Body of pancreas (tissue), 4 donors: ENCODE data around the gene TEFM. TPM values are rescaled to one million over a fixed set of nuclear protein-coding genes. Genes with fewer than 3 reads are reported as not detected.

Source experiments
- ATAC-seq: fragments of 150-250 bp; one replicate; pipeline ENCODE4 v1.9.1; 2016
- DNase-seq, 4 donors: peaks; one replicate each; pipeline ENCODE4 v3.0.0-alpha.2; 2019
- H3K27ac ChIP-seq, 4 donors: fragments of 200-600 bp; sonication (generic); 1 replicate in 3 of 4; 2 replicates in 1 of 4; pipeline versions ENCODE4 v1.5.1 to v1.6.1; 2016 to 2019; ENCODE audit warnings: mild to moderate bottlenecking in 1 of 4, mixed read lengths in 1 of 4, moderate library complexity in 1 of 4
- H3K27me3 ChIP-seq, 2 donors: fragments of 200-600 bp; sonication (generic); one replicate each; pipeline ENCODE4 v1.6.0; 2016; ENCODE audit warnings: mild to moderate bottlenecking in 1 of 2
- H3K36me3 ChIP-seq, 2 donors: fragments of 200-600 bp; sonication (generic); replicated peaks in 1 of 2; 2 replicates each; pipeline ENCODE4 v1.5.1; 2016; ENCODE audit warnings: low read depth in 2 of 2; ENCODE audit not compliant: insufficient read depth in 1 of 2
- H3K4me1 ChIP-seq: fragments of 200-600 bp; sonication (generic); one replicate; pipeline ENCODE4 v1.6.0; 2016
- H3K4me3 ChIP-seq, 2 donors: fragments of 200-600 bp; sonication (generic); 1 replicate in 1 of 2; 2 replicates in 1 of 2; pipeline ENCODE4 v1.5.1; 2016 to 2019
- H3K9me3 ChIP-seq, 3 donors: fragments of 200-600 bp; sonication (generic); 1 replicate in 2 of 3; 2 replicates in 1 of 3; pipeline ENCODE4 v1.5.1; 2016
- POLR2A ChIP-seq, 3 donors: fragments of 450-650 bp; IDR thresholded peaks; one replicate each; pipeline ENCODE4 v1.6.1; 2016; ENCODE audit warnings: antibody characterized with exemption in 3 of 3, mild to moderate bottlenecking in 2 of 3
- WGBS, 2 donors: methylation state at CpG; one replicate each; pipeline ENCODE4 v1.1.5; 2017; 5-methylcytosine and 5-hydroxymethylcytosine counted together
- intact Hi-C: fragments of 100-400 bp; cut with DNase I; formaldehyde crosslinking; loops from one replicate; pipeline ENCODE4 v1.15.1; 2023
- total RNA-seq, 2 donors: library from RNA; depleted of rRNA; stranded (reverse); fragments of >200 nt; gene quantifications; one replicate each; pipeline ENCODE4 v1.1.0, GENCODE V29; 2016
- TF ChIP-seq, protein P1 (sequence below), 7 experiments: fragments of 450-650 bp in 4 of 7; fragments of 200-600 bp in 3 of 7; sonication (generic) in 3 of 7; IDR thresholded peaks; one replicate each; pipeline ENCODE4 v1.5.1; 2016 to 2019; ENCODE audit warnings: antibody characterized with exemption in 7 of 7

Gene TEFM
- total RNA-seq, 2 donors from 2014 or later, result 6.7 to 9.9 TPM

- Histone ChIP-seq H3K9me3 (no peaks in the 10 kb centered on the region), H3K27ac (no peak overlapping the region), H3K36me3 (no peaks in the 10 kb centered on the region), H3K4me3 (no peak overlapping the region), H3K4me1 (no peaks in the 10 kb centered on the region), H3K27me3 (no peaks in the 10 kb centered on the region)
- DNase-seq (no peak), ATAC-seq (no peak)
- TF ChIP-seq, protein P1, sequence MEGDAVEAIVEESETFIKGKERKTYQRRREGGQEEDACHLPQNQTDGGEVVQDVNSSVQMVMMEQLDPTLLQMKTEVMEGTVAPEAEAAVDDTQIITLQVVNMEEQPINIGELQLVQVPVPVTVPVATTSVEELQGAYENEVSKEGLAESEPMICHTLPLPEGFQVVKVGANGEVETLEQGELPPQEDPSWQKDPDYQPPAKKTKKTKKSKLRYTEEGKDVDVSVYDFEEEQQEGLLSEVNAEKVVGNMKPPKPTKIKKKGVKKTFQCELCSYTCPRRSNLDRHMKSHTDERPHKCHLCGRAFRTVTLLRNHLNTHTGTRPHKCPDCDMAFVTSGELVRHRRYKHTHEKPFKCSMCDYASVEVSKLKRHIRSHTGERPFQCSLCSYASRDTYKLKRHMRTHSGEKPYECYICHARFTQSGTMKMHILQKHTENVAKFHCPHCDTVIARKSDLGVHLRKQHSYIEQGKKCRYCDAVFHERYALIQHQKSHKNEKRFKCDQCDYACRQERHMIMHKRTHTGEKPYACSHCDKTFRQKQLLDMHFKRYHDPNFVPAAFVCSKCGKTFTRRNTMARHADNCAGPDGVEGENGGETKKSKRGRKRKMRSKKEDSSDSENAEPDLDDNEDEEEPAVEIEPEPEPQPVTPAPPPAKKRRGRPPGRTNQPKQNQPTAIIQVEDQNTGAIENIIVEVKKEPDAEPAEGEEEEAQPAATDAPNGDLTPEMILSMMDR (IDR thresholded peaks at IDR 0.05), result no peak
- TF ChIP-seq POLR2A (IDR thresholded peaks at IDR 0.05), result no peak
- 87 to 92% methylated on average over 5 of the region's 5 CpGs for WGBS, 2 donors
- intact Hi-C loops, result no loop called here
These were observed 8.7 kb downstream of the TEFM start for GRCh38 chr17:30897311-30897710.

GRCh38 chr17:30894236-30894635 lies 11.8 kb downstream of the TEFM start:
- ATAC-seq (no peak), DNase-seq (no peak)
- Histone ChIP-seq H3K4me3 (no peak overlapping the region), H3K9me3 (no peaks in the 10 kb centered on the region), H3K36me3 (no peaks in the 10 kb centered on the region), H3K4me1 (no peaks in the 10 kb centered on the region), H3K27ac (no peak overlapping the region), H3K27me3 (no peaks in the 10 kb centered on the region)
- intact Hi-C loops, result no loop called here
- WGBS, 2 donors, result 89 to 92% methylated on average over 3 of the region's 3 CpGs
- TF ChIP-seq, protein P1 (IDR thresholded peaks at IDR 0.05), result no peak
- no peak for TF ChIP-seq POLR2A (IDR thresholded peaks at IDR 0.05)

GRCh38 chr17:30886187-30886586 lies 19.9 kb downstream of the TEFM start:
- Histone ChIP-seq H3K4me1 (no peaks in the 10 kb centered on the region), H3K27ac (no peak overlapping the region), H3K27me3 (no peaks in the 10 kb centered on the region), H3K9me3 (no peaks in the 10 kb centered on the region), H3K36me3 (no peaks in the 10 kb centered on the region), H3K4me3 (no peak overlapping the region)
- no peak for ATAC-seq
- no peak for DNase-seq
- intact Hi-C loops, result no loop called here
- WGBS, 2 donors, result 93 to 98% methylated on average over 5 of the region's 5 CpGs
- TF ChIP-seq, protein P1 (IDR thresholded peaks at IDR 0.05), result no peak
- no peak for TF ChIP-seq POLR2A (IDR thresholded peaks at IDR 0.05)

DNA sequence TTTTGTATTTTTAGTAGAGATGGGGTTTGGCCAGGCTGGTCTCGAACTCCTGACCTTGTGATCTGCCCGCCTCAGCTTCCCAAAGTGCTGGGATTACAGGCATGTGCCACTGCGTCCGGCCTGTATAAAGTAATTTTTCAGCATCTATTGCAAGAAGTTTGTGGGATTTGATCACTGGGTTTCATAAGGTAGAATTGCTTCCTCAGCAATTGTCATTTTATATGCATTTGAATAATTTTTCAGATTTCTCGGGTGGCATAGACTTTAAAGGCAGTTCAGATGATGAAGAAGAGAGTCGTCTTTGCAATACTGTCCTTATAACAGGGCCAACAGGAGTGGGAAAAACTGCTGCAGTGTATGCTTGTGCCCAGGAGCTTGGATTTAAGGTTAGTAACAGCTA lies 37.0 kb downstream of the TEFM start:
- no peak for DNase-seq
- no peaks in the 10 kb centered on the region for H3K4me1 ChIP-seq
- WGBS, 2 donors, result 94 to 95% methylated on average over 6 of the region's 6 CpGs
- no peak for TF ChIP-seq POLR2A (IDR thresholded peaks at IDR 0.05)
- TF ChIP-seq, protein P1 (IDR thresholded peaks at IDR 0.05), result no peak
- no peaks in the 10 kb centered on the region for H3K9me3 ChIP-seq
- no peak for ATAC-seq
- H3K4me3 ChIP-seq, result no peak overlapping the region
- no peak overlapping the region for H3K27ac ChIP-seq
- H3K27me3 ChIP-seq, result no peaks in the 10 kb centered on the region
- intact Hi-C loops, result no loop called here
- no peaks in the 10 kb centered on the region for H3K36me3 ChIP-seq

- no peaks in the 10 kb centered on the region for H3K4me1 ChIP-seq
- ATAC-seq (no peak), DNase-seq (no peak)
- 96 to 100% methylated on average over 1 of the region's 1 CpG for WGBS, 2 donors
- H3K4me3 ChIP-seq, result no peak overlapping the region
- H3K27me3 ChIP-seq, result no peaks in the 10 kb centered on the region
- no peaks in the 10 kb centered on the region for H3K36me3 ChIP-seq
- H3K27ac ChIP-seq, result no peak overlapping the region
- H3K9me3 ChIP-seq, result no peaks in the 10 kb centered on the region
- intact Hi-C loops, result no loop called here
- TF ChIP-seq POLR2A (IDR thresholded peaks at IDR 0.05), result no peak
- TF ChIP-seq, protein P1 (IDR thresholded peaks at IDR 0.05), result no peak
These were observed 41.4 kb downstream of the TEFM start for GRCh38 chr17:30864636-30865035.
